Measurements from ENCODE around the gene PAIP2.

- no peak for TF ChIP-seq POLR2AphosphoS5 (IDR thresholded peaks at IDR 0.05; ENCODE audit: low read depth)
- TF ChIP-seq CTCF (IDR thresholded peaks at IDR 0.05; ENCODE audit: insufficient read depth, low read length) = no peak
- TF ChIP-seq REST (IDR thresholded peaks at IDR 0.05; ENCODE audit: insufficient replicate concordance, low read depth) = no peak
Observed at GRCh38 chr5:139371482-139372435, 30.1 kb downstream of the PAIP2 start.
